Left kidney (tissue), 2 donors: ENCODE measurements around the gene BOD1L1. TPM values are rescaled to one million over a fixed set of nuclear protein-coding genes. Genes with fewer than 3 reads are reported as not detected.

Source experiments
- DNase-seq: peaks from one replicate; pipeline ENCODE4 v3.0.0-alpha.2; 2013
- polyA plus RNA-seq: library from polyadenylated mRNA; unstranded; fragments of 120-200 nt; gene quantifications from one replicate; pipeline ENCODE4 v1.2.1, GENCODE V29; 2013; ENCODE audit not compliant: insufficient read length

BOD1L1 gene
- polyA plus RNA-seq, 1 donor, result 79.8 TPM

GRCh38 chr4:13525606-13526281 lies 101.8 kb downstream of the BOD1L1 start:
- DNase-seq, result no peak

GRCh38 chr4:13524504-13525243 lies 102.9 kb downstream of the BOD1L1 start:
- no peak for DNase-seq

- DNase-seq, result no peak
Measured at GRCh38 chr4:13523591-13524503, 103.7 kb downstream of the BOD1L1 start.

- no peak for DNase-seq
Measured at GRCh38 chr4:13523105-13523477, 104.4 kb downstream of the BOD1L1 start.

GRCh38 chr4:13522282-13523104 lies 105.0 kb downstream of the BOD1L1 start:
- no peak for DNase-seq

GRCh38 chr4:13521047-13521446 lies 106.5 kb downstream of the BOD1L1 start:
- no peak for DNase-seq

Other genes with a start within 250 kb of the BOD1L1 start
- gene RAB28, start 143.4 kb downstream of the BOD1L1 start, polyA plus RNA-seq, result 37.3 TPM
- gene NKX3-2, start 83.2 kb downstream of the BOD1L1 start, polyA plus RNA-seq, result not detected